H1 (cell line): ENCODE results near the gene MCHR1. TPM values are rescaled to one million over a fixed set of nuclear protein-coding genes. Genes with fewer than 3 reads are reported as not detected.

Source experiments
- CTCF ChIA-PET: fragments of 300-600 bp; sonication (Branson Sonifier 250); formaldehyde crosslinking; loops from one replicate; lab custom pipeline; 2021; ENCODE audit not compliant: partially characterized antibody; lab: Charles Lee
- POLR2A ChIA-PET: fragments of 300-600 bp; sonication (Branson Sonifier 250); formaldehyde crosslinking; loops from one replicate; lab custom pipeline; 2021; ENCODE audit warnings: inconsistent platforms; ENCODE audit not compliant: partially characterized antibody; lab: Charles Lee
- DNase-seq, 2 experiments: peaks; one replicate each; pipeline versions ENCODE4 v3.0.0 to v3.0.0-alpha.2; 2010 to 2022; ENCODE audit warnings: low spot score in 2 of 2, low read depth in 1 of 2, mixed read lengths in 1 of 2
- FAIRE-seq: peaks from 2 replicates; lab custom pipeline; 2011; peaks lifted over from hg19 to GRCh38; lab: Jason Lieb, UNC
- H2AFZ ChIP-seq: 2 replicates; pipeline ENCODE4 v1.8.1; 2012; ENCODE audit warnings: low read length, inconsistent platforms
- H2AK5ac ChIP-seq: 2 replicates; pipeline ENCODE4 v1.6.1; 2013; ENCODE audit warnings: low read depth, low read length
- H2BK120ac ChIP-seq: replicated peaks from 2 replicates; pipeline ENCODE3; 2013; ENCODE audit warnings: low read depth, low read length, inconsistent platforms
- H2BK12ac ChIP-seq: 2 replicates; pipeline ENCODE4 v1.6.1; 2013; ENCODE audit warnings: low read depth, low read length
- H2BK15ac ChIP-seq: 2 replicates; pipeline ENCODE4 v1.6.1; 2013; ENCODE audit warnings: low read length
- H2BK20ac ChIP-seq: 2 replicates; pipeline ENCODE4 v1.6.1; 2013; ENCODE audit warnings: low read length
- H2BK5ac ChIP-seq: 2 replicates; pipeline ENCODE4 v1.6.1; 2013; ENCODE audit warnings: low read depth, low read length
- H3K14ac ChIP-seq: 2 replicates; pipeline ENCODE4 v1.6.1; 2013; ENCODE audit warnings: inconsistent platforms; ENCODE audit not compliant: insufficient read length
- H3K18ac ChIP-seq: 2 replicates; pipeline ENCODE4 v1.6.1; 2013; ENCODE audit warnings: low read length; ENCODE audit errors: extremely low read depth
- H3K23ac ChIP-seq: 2 replicates; pipeline ENCODE4 v1.6.1; 2013; ENCODE audit warnings: inconsistent platforms; ENCODE audit not compliant: insufficient read length
- H3K23me2 ChIP-seq: 2 replicates; pipeline ENCODE4 v1.6.1; 2013; ENCODE audit warnings: low read depth, low read length
- H3K27ac ChIP-seq: 2 replicates; pipeline ENCODE4 v1.6.1; 2011; ENCODE audit warnings: low read depth, low read length, inconsistent platforms
- H3K27me3 ChIP-seq, 4 experiments: replicated peaks in 1 of 4; 1 replicate in 1 of 4; 2 replicates in 3 of 4; pipeline versions ENCODE4 v1.6.1 to v1.8.1; 2011 to 2013; ENCODE audit warnings: low read length in 3 of 4, mild to moderate bottlenecking in 3 of 4, inconsistent platforms in 2 of 4, mixed read lengths in 2 of 4, moderate library complexity in 1 of 4; ENCODE audit not compliant: control insufficient read depth in 3 of 4, insufficient read depth in 3 of 4; ENCODE audit errors: extremely low read depth in 1 of 4
- H3K36me3 ChIP-seq, 4 experiments: 2 replicates each; pipeline versions ENCODE4 v1.6.1 to v1.8.1; 2011 to 2013; ENCODE audit warnings: mild to moderate bottlenecking in 4 of 4, low read length in 3 of 4, moderate library complexity in 2 of 4, control low read depth in 1 of 4, inconsistent platforms in 1 of 4; ENCODE audit not compliant: insufficient read depth in 4 of 4, control insufficient read depth in 2 of 4
- H3K4ac ChIP-seq: replicated peaks from 2 replicates; pipeline ENCODE3; 2013; ENCODE audit warnings: low read length, low read depth, mixed read lengths, inconsistent platforms; ENCODE audit not compliant: insufficient read length
- H3K4me1 ChIP-seq, 4 experiments: replicated peaks in 1 of 4; 1 replicate in 1 of 4; 2 replicates in 3 of 4; pipeline versions ENCODE4 v1.6.1 to v1.8.1; 2011 to 2013; ENCODE audit warnings: low read length in 3 of 4, inconsistent platforms in 2 of 4, mixed read lengths in 1 of 4; ENCODE audit not compliant: insufficient read depth in 4 of 4, control insufficient read depth in 3 of 4
- H3K4me2 ChIP-seq, 2 experiments: 2 replicates each; pipeline versions ENCODE4 v1.6.1 to v1.8.1; 2011 to 2013; ENCODE audit warnings: low read depth in 2 of 2, low read length in 2 of 2, control low read depth in 1 of 2, inconsistent platforms in 1 of 2, mild to moderate bottlenecking in 1 of 2; ENCODE audit not compliant: insufficient read depth in 1 of 2
- H3K4me3 ChIP-seq, 4 experiments: fragments of 200-600, 300-600 bp in 1 of 4; sonication (generic), shearing (Covaris generic), sonication (Bioruptor Twin) in 1 of 4; 2 replicates each; pipeline versions ENCODE4 v1.5.1 to v1.8.1; 2011 to 2016; ENCODE audit warnings: low read length in 4 of 4, low read depth in 3 of 4, control low read depth in 2 of 4, inconsistent platforms in 2 of 4, mild to moderate bottlenecking in 2 of 4, mixed read lengths in 1 of 4, moderate library complexity in 1 of 4; ENCODE audit not compliant: insufficient read depth in 2 of 4; ENCODE audit errors: extremely low read depth in 1 of 4
- H3K56ac ChIP-seq: replicated peaks from 2 replicates; pipeline ENCODE3; 2013; ENCODE audit warnings: low read depth, mild to moderate bottlenecking, mixed read lengths, low read length, inconsistent platforms; ENCODE audit not compliant: insufficient read length
- H3K79me1 ChIP-seq: 2 replicates; pipeline ENCODE4 v1.6.1; 2013; ENCODE audit warnings: low read depth, low read length, control low read depth
- H3K79me2 ChIP-seq, 2 experiments: 2 replicates each; pipeline versions ENCODE4 v1.6.1 to v1.8.1; 2012 to 2013; ENCODE audit warnings: low read length in 2 of 2, mild to moderate bottlenecking in 2 of 2, inconsistent platforms in 1 of 2; ENCODE audit not compliant: insufficient read depth in 2 of 2, control insufficient read depth in 1 of 2
- H3K9ac ChIP-seq, 4 experiments: replicated peaks in 1 of 4; 1 replicate in 1 of 4; 2 replicates in 3 of 4; pipeline versions ENCODE4 v1.6.1 to v1.8.1; 2011 to 2013; ENCODE audit warnings: low read depth in 3 of 4, low read length in 3 of 4, control low read depth in 2 of 4, mild to moderate bottlenecking in 2 of 4, moderate library complexity in 2 of 4, inconsistent platforms in 1 of 4; ENCODE audit errors: extremely low read depth in 1 of 4
- H3K9me3 ChIP-seq, 2 experiments: 2 replicates each; pipeline versions ENCODE4 v1.6.1 to v1.8.1; 2012 to 2013; ENCODE audit warnings: mild to moderate bottlenecking in 2 of 2, moderate library complexity in 2 of 2, control low read depth in 1 of 2, inconsistent platforms in 1 of 2, low read depth in 1 of 2, low read length in 1 of 2, mixed read lengths in 1 of 2; ENCODE audit not compliant: insufficient read depth in 2 of 2
- H4K20me1 ChIP-seq, 2 experiments: replicated peaks in 1 of 2; 2 replicates each; pipeline versions ENCODE3 to v1.8.1; 2011 to 2013; ENCODE audit warnings: inconsistent platforms in 2 of 2, low read length in 2 of 2, mild to moderate bottlenecking in 1 of 2; ENCODE audit not compliant: insufficient read depth in 2 of 2, control insufficient read depth in 1 of 2
- H4K5ac ChIP-seq: 2 replicates; pipeline ENCODE4 v1.6.1; 2013; ENCODE audit warnings: low read length, low read depth, mixed read lengths, inconsistent platforms; ENCODE audit not compliant: insufficient read length
- H4K8ac ChIP-seq: 2 replicates; pipeline ENCODE4 v1.8.0; 2013; ENCODE audit warnings: mild to moderate bottlenecking, moderate library complexity, low read length, inconsistent platforms; ENCODE audit not compliant: insufficient read depth; ENCODE audit errors: extremely low read depth
- H4K91ac ChIP-seq: replicated peaks from 2 replicates; pipeline ENCODE3; 2013; ENCODE audit warnings: low read length, mixed read lengths, inconsistent platforms; ENCODE audit not compliant: insufficient read length
- BACH1 ChIP-seq: IDR thresholded peaks from 2 replicates; pipeline ENCODE4 v1.6.1; 2012; ENCODE audit warnings: low read length, improper control_type of control experiment
- CEBPB ChIP-seq: IDR thresholded peaks from 2 replicates; pipeline ENCODE4 v1.6.1; 2012; ENCODE audit warnings: low read depth, low read length
- EP300 ChIP-seq, 2 experiments: IDR thresholded peaks; 1 replicate in 1 of 2; 2 replicates in 1 of 2; pipeline ENCODE4 v1.6.1; 2011 to 2012; ENCODE audit warnings: low read depth in 2 of 2, low read length in 2 of 2, mild to moderate bottlenecking in 2 of 2, borderline replicate concordance in 1 of 2, inconsistent platforms in 1 of 2, moderate library complexity in 1 of 2
- WGBS, 2 experiments: shearing (Covaris generic) in 1 of 2; methylation state at CpG; one replicate each; pipeline versions ENCODE4 v1.1.6 to v1.1.7; 2013 to 2015; ENCODE audit warnings: low lambda C conversion rate in 2 of 2, mixed read lengths in 2 of 2, inconsistent platforms in 1 of 2, low coverage in 1 of 2, missing lambda C conversion rate in 1 of 2; ENCODE audit not compliant: insufficient replicate concordance in 2 of 2, insufficient coverage in 1 of 2, insufficient read length in 1 of 2; ENCODE audit errors: extremely low coverage in 1 of 2, missing lambda C conversion rate in 1 of 2; 5-methylcytosine and 5-hydroxymethylcytosine counted together
- long read RNA-seq, 2 experiments: library from RNA in 1 of 2; library from capped mRNA in 1 of 2; stranded (forward); transcript quantifications; one replicate each; pipeline ENCODE4 v2.0.0, GENCODE V29; 2021; ENCODE audit warnings: inconsistent platforms in 1 of 2
- polyA minus RNA-seq, 3 experiments: library from RNA; depleted of rRNA, polyadenylated mRNA; stranded (reverse); fragments of >200 nt; gene quantifications; 1 replicate in 2 of 3; 2 replicates in 1 of 3; pipeline ENCODE4 v1.2.3, GENCODE V29; 2011
- polyA plus RNA-seq, 7 experiments: library from polyadenylated mRNA; depleted of rRNA in 3 of 7; stranded (reverse) in 5 of 7; unstranded in 2 of 7; fragments of >200 nt in 5 of 7; fragments of 200-250 nt in 2 of 7; gene quantifications; 1 replicate in 5 of 7; 2 replicates in 1 of 7; 4 replicates in 1 of 7; pipeline versions ENCODE4 v1.2.1 to v1.2.3, GENCODE V29; 2011 to 2013; ENCODE audit warnings: missing spikeins in 2 of 7, mixed read lengths in 2 of 7
- total RNA-seq: library from RNA; stranded (reverse); fragmentation: NEBNext Ultra II Directional; extraction: Animal tissue kit (Norgen Biotek cat#: 25700); gene quantifications from 2 replicates; pipeline ENCODE4 v1.2.1, GENCODE V29; 2021

Gene MCHR1
- 0.91 and 1.3 TPM in 2 replicates for total RNA-seq
- 4.6 and 7.6 TPM in 2 replicates for polyA plus RNA-seq (2011; rRNA removed)
- 3.5 TPM for polyA plus RNA-seq (2011; cell fraction: cytosol; rRNA removed)
- 3.8 TPM for polyA plus RNA-seq (2011; cell fraction: nucleus; rRNA removed)
- polyA plus RNA-seq (2012, experiment 1 of 2), result 1.8 to 3.7 TPM (median 2.5 TPM) in 4 replicates
- 2.9 TPM for polyA plus RNA-seq (2012, experiment 2 of 2)
- 1.4 TPM for polyA plus RNA-seq (2013, experiment 1 of 2)
- polyA plus RNA-seq (2013, experiment 2 of 2), result 1.6 TPM
- polyA minus RNA-seq (2011; rRNA and poly(A)+ RNA removed), result 11.0 and 14.1 TPM in 2 replicates
- 2.1 TPM for polyA minus RNA-seq (2011; cell fraction: cytosol; rRNA and poly(A)+ RNA removed)
- 2.4 TPM for polyA minus RNA-seq (2011; cell fraction: nucleus; rRNA and poly(A)+ RNA removed)
- long read RNA-seq, experiment 1, partial matches to known transcripts, result 0 of 2 reads
- long read RNA-seq, experiment 1, other reads (novel, unspliced or antisense), result 1 of 2 reads
- long read RNA-seq, experiment 2, transcript MCHR1-201 (2 exons, 2,851 nt), result major isoform, 5 of 5 reads
- long read RNA-seq, experiment 2, partial matches to known transcripts, result 0 of 5 reads
- long read RNA-seq, experiment 2, other reads (novel, unspliced or antisense), result 0 of 5 reads

GRCh38 chr22:40679249-40679963 lies at the start of gene MCHR1:
MCHR1 (plus strand) TSS chr22:40679484; CDS start chr22:40679653, 169 bp downstream.
- peak within 1 kb of the TSS; percentile 76 for H2BK15ac ChIP-seq
- H3K23ac ChIP-seq, result no peak within 1 kb of the TSS
- 62% methylated on average over 20 of the region's 21 CpGs; no CpG with 5 or more reads in 1 of the 2 experiments for WGBS, 2 experiments
- peaks cover 8 to 34% (median 18%) of the 10 kb centered on the region in 4 experiments for H3K4me1 ChIP-seq
- H2BK120ac ChIP-seq, result no peak within 1 kb of the TSS
- no peaks in the 10 kb centered on the region for H3K79me1 ChIP-seq
- no peaks in the 10 kb centered on the region for H3K9me3 ChIP-seq
- peak within 1 kb of the TSS; percentile 66 for H2BK5ac ChIP-seq
- H3K4me2 ChIP-seq, result peak within 1 kb of the TSS; percentile 1 to 57; a peak in 3 of 4 replicates
- no peak within 1 kb of the TSS for H3K27ac ChIP-seq
- peak within 1 kb of the TSS; percentile 61 for H2BK20ac ChIP-seq
- H3K18ac ChIP-seq, result peak within 1 kb of the TSS; percentile 60
- FAIRE-seq, result no peak
- peak within 1 kb of the TSS; percentile 79; the same call in 1 of the 2 replicates for H4K8ac ChIP-seq
- peak within 1 kb of the TSS in 1 of 4 experiments; percentile 32; a peak in 2 of 8 replicates for H3K4me3 ChIP-seq
- peaks cover under 1% of the 10 kb centered on the region; the same call in 1 of the 2 replicates for H3K23me2 ChIP-seq
- ChIA-PET CTCF (interaction anchor here (0.7 to 2.4 kb wide), 9 partner anchors 10 to 155 kb away, joined by 3 to 9 read pairs (median 3); no protein-coding TSS in a partner anchor), POLR2A (interaction anchor here (1.1 to 1.3 kb wide), 3 partner anchors 45 to 188 kb away, joined by 3 to 4 read pairs (median 4); no protein-coding TSS in a partner anchor)
- peak within 1 kb of the TSS; percentile 11; the same call in 1 of the 2 replicates for H2AK5ac ChIP-seq
- no peaks in the 10 kb centered on the region for H3K27me3 ChIP-seq
- H4K91ac ChIP-seq, result peak within 1 kb of the TSS; percentile 75
- DNase-seq, result no peak
- no peak within 1 kb of the TSS for H3K56ac ChIP-seq
- no peak within 1 kb of the TSS for H3K14ac ChIP-seq
- H4K5ac ChIP-seq, result no peak within 1 kb of the TSS
- H3K4ac ChIP-seq, result peak within 1 kb of the TSS; percentile 44
- H4K20me1 ChIP-seq, result no peaks in the 10 kb centered on the region
- TF ChIP-seq BACH1, result no peak
- peak in 1 of 2 experiments; percentile 52; a peak in 1 of 3 replicates for TF ChIP-seq EP300 (IDR thresholded peaks at IDR 0.05; ENCODE audit: borderline replicate concordance in 1 of 2, low read depth in 2 of 2, low read length in 2 of 2)
- no peak for TF ChIP-seq CEBPB
- TF ChIP-seq, all 59 proteins: peak for 1
- Histone ChIP-seq H3K9ac (no peak within 1 kb of the TSS; a peak in 1 of 7 replicates), H2AFZ (no peak within 1 kb of the TSS; the same call in 1 of the 2 replicates), H3K36me3 (no peaks in the 10 kb centered on the region), H3K79me2 (no peaks in the 10 kb centered on the region), H2BK12ac (peak within 1 kb of the TSS; percentile 94; the same call in 1 of the 2 replicates)
